T47D (cell line): ENCODE measurements around the gene ARL16.

ENCODE experiments used
- DNase-seq, 2 experiments: peaks; one replicate each; pipeline versions ENCODE4 v3.0.0 to v3.0.0-alpha.2; 2011 to 2012; ENCODE audit warnings: low read depth in 1 of 2, low spot score in 1 of 2
- JUND ChIP-seq: IDR thresholded peaks from 2 replicates; pipeline ENCODE4 v1.6.1; 2012; ENCODE audit warnings: low read depth
- in situ Hi-C: cut with HindIII; loops from 2 replicates; pipeline ENCODE4 v1.10.0; 2016; ENCODE audit warnings: low sequenced_read_pairs, low pct_unique_long_range_greater_than_20kb

ARL16 gene

DNA sequence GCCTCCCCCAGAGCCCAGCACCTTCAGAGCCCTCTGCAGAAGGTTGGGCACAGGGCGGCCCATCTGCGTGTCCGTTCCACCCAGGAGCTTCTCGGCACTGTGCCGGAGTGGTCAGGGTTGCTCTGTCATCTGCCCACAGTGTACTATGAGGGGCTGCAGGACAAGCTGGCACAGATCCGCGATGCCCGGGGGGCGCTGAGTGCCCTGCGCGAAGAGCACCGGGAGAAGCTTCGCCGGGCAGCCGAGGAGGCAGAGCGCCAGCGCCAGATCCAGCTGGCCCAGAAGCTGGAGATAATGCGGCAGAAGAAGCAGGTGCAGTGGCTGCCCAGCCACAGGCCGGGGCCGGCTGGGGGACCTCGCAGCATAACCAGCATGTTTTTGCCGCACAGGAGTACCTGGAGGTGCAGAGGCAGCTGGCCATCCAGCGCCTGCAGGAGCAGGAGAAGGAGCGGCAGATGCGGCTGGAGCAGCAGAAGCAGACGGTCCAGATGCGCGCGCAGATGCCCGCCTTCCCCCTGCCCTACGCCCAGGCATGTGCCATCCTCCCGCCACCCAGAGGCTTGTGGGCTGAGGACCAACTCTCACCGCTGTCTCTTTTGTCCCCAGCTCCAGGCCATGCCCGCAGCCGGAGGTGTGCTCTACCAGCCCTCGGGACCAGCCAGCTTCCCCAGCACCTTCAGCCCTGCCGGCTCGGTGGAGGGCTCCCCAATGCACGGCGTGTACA lies 12.8 kb upstream of the ARL16 start:
- no peak for DNase-seq
- in situ Hi-C loops, result no loop called here
- no peak for TF ChIP-seq JUND

DNA sequence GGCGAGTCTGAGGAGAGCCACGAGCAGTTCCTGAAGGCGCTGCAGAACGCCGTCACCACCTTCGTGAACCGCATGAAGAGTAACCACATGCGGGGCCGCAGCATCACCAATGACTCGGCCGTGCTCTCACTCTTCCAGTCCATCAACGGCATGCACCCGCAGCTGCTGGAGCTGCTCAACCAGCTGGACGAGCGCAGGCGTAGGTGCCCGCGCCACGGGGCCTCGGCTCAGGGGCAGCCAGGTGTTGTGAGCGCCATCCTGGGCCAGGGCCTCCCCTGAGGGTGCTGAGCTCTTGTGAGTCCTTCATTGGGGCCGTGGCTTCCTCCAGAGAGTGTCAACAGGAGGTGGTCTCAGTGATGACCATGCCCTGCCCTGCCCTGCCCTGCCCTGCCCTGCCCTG lies 12.2 kb upstream of the ARL16 start:
- in situ Hi-C loops, result no loop called here

GRCh38 chr17:81695211-81695610 lies 11.6 kb upstream of the ARL16 start:
- no peak for TF ChIP-seq JUND
- DNase-seq, result no peak
- in situ Hi-C loops, result no loop called here

More for the DNA sequence above, 12.2 kb upstream of the ARL16 start:
- TF ChIP-seq JUND, result no peak
- no peak for DNase-seq

GRCh38 chr17:81694810-81695209 lies 11.2 kb upstream of the ARL16 start:
- no peak for DNase-seq
- in situ Hi-C loops, result no loop called here
- TF ChIP-seq JUND, result no peak

DNA sequence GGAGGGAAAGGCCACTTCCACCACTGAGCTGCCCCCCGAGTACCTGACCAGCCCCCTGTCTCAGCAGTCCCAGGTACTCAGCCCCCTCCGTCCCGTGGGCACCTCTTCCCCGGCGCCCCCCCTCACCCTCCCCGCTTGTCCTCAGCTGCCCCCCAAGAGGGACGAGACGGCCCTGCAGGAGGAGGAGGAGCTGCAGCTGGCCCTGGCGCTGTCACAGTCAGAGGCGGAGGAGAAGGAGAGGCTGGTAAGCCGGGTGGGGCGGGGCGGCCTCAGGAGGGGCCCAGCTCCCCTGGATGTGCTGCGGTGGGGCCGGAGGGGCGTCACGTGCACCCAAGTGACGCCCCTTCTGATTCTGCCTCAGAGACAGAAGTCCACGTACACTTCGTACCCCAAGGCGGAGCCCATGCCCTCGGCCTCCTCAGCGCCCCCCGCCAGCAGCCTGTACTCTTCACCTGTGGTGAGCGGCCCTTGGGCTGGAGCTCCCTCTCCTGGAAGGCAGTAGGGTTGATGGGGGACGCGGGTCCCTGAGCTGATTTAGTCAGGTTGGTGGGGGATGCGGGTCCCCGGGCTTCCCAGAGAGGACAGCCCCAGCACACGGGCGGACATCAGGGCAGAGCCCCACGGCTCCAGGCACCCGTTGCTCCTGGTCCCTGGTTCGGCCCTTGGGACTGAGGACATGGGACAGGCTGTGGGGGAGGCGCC lies 10.1 kb upstream of the ARL16 start:
- TF ChIP-seq JUND, result no peak
- in situ Hi-C loops, result no loop called here
- DNase-seq, result no peak

DNA sequence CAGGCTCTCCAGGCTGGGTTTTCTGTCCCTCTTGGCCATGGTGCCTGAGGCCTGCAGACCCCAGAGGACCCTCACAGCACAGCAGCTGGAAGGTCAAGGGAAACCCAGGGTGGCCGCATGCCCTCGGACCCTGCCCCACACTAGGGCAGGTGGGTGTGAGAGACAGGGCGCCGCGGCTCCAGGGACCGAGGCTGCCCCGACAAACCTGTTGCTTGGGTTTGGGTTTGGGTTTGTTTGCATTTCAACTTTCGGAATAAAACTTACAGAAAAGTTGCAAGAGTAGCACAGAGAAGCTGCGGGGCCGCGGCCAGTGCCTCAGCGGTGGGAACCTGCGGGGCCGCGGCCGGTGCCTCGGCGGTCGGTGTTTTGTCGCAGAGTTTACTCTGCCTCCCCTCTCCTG lies 8.0 kb upstream of the ARL16 start:
- DNase-seq, result no peak
- in situ Hi-C loops, result no loop called here
- TF ChIP-seq JUND, result no peak

GRCh38 chr17:81691196-81691595 lies 7.6 kb upstream of the ARL16 start:
- in situ Hi-C loops, result no loop called here
- DNase-seq, result no peak
- TF ChIP-seq JUND, result no peak

DNA sequence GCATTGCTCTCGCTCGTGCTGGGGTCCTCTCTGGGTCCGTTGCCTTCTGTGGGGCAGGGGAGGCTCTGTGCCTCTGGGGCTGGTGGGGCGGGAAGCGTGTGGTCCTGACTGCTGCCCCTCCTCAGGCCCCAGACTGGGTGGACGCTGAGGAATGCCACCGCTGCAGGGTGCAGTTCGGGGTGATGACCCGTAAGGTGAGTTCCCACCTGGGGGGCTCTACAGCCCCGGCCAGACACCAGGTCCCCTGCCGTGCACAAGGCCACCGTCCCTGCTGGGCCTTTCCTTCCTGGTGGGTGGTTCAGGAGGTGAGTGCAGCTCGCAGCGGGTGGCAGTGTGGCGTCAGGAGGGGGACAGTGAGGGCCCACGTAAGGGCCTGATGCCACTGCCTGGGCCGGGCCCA lies 7.0 kb upstream of the ARL16 start:
- DNase-seq, result no peak
- in situ Hi-C loops, result no loop called here
- TF ChIP-seq JUND, result no peak

GRCh38 chr17:81690066-81690465 lies 6.5 kb upstream of the ARL16 start:
- no peak for TF ChIP-seq JUND
- DNase-seq, result no peak
- in situ Hi-C loops, result no loop called here

DNA sequence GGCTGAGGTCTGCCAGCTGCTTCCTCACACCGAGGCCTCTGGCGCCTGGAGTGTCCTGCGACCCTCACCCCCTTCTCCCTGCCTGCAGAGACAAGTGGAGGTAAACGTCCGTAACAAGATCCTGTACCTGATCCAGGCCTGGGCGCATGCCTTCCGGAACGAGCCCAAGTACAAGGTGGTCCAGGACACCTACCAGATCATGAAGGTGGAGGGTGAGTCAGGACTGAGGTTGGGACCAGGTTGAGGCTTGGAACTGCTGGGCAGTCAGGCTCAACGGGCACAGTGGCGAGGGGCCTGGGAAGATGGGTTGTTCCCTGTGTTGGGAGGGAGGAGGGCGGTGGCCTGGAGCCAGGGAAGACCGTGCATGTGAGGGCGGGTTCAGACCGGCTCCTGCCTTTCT lies 5.0 kb upstream of the ARL16 start:
- TF ChIP-seq JUND, result no peak
- in situ Hi-C loops, result no loop called here
- peak in 1 of 2 experiments; percentile 9 for DNase-seq

GRCh38 chr17:81687770-81688541 lies 4.4 kb upstream of the ARL16 start:
- DNase-seq, result peak in 1 of 2 experiments; percentile 9
- TF ChIP-seq JUND, result no peak
- in situ Hi-C loops, result no loop called here

DNA sequence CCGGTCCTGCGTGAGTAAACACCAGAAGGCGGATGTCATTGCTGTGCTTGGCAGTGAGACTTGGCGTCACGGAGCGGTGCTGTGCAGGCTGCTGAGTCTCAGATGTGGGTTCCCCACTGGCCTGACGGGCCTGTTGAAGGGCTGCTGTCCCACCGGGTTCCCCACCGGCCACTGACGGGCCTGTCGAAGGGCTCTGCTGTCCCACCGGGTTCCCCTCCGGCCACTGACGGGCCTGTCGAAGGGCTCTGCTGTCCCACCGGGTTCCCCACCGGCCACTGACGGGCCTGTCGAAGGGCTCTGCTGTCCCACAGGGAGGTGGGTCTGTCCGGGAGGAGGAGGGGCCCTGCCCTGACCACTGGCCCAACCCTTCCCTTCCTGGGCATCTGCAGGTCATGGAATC lies 3.0 kb upstream of the ARL16 start:
- no peak for TF ChIP-seq JUND
- DNase-seq, result no peak
- in situ Hi-C loops, result no loop called here

GRCh38 chr17:81685108-81685507 lies 1.5 kb upstream of the ARL16 start:
- in situ Hi-C loops, result no loop called here
- TF ChIP-seq JUND, result no peak
- DNase-seq, result peak in 1 of 2 experiments; percentile 7
